Activated T-helper 1 cell treated with anti-CD3 and anti-CD28 coated beads, Interleukin-12 subunit alpha, Interleukin-12 subunit beta, Interleukin-2, Interleukin-4 antibody, amounts not matched to agents 30 ng/mL and 10 ng/mL and 1 ng/mL, durations not matched to agents 14 hours and 24 hours and 36 hours (primary cell): ENCODE data around the gene BNIP5. TPM values are rescaled to one million over a fixed set of nuclear protein-coding genes. Genes with fewer than 3 reads are reported as not detected.

Experiments used
- DNase-seq: peaks from one replicate; pipeline ENCODE4 v3.0.0; 2021; ENCODE audit warnings: low spot score
- H3K27ac Mint-ChIP-seq: one replicate; pipeline ENCODE4 v1.8.0; 2021; ENCODE audit warnings: mild to moderate bottlenecking, mixed read lengths
- H3K27me3 Mint-ChIP-seq: one replicate; pipeline ENCODE4 v1.8.0; 2022; ENCODE audit warnings: mild to moderate bottlenecking, moderate library complexity, mixed read lengths; ENCODE audit not compliant: insufficient read depth
- H3K36me3 Mint-ChIP-seq: one replicate; pipeline ENCODE4 v1.8.0; 2021; ENCODE audit warnings: low read depth, mixed read lengths
- H3K4me1 Mint-ChIP-seq: one replicate; pipeline ENCODE4 v1.8.0; 2021; ENCODE audit warnings: low read depth, mixed read lengths
- H3K4me3 Mint-ChIP-seq: one replicate; pipeline ENCODE4 v1.8.0; 2021; ENCODE audit warnings: mild to moderate bottlenecking, moderate library complexity, mixed read lengths
- H3K9me3 Mint-ChIP-seq: one replicate; pipeline ENCODE4 v1.8.0; 2021; ENCODE audit warnings: mixed read lengths
- intact Hi-C: fragments of 100-400 bp; cut with micrococcal nuclease; formaldehyde crosslinking; loops from one replicate; pipeline ENCODE4 v1.15.1; 2024
- total RNA-seq: library from RNA; stranded (reverse); gene quantifications from 2 replicates; pipeline ENCODE4 v1.2.3, GENCODE V29; 2022

Gene BNIP5, protein sequence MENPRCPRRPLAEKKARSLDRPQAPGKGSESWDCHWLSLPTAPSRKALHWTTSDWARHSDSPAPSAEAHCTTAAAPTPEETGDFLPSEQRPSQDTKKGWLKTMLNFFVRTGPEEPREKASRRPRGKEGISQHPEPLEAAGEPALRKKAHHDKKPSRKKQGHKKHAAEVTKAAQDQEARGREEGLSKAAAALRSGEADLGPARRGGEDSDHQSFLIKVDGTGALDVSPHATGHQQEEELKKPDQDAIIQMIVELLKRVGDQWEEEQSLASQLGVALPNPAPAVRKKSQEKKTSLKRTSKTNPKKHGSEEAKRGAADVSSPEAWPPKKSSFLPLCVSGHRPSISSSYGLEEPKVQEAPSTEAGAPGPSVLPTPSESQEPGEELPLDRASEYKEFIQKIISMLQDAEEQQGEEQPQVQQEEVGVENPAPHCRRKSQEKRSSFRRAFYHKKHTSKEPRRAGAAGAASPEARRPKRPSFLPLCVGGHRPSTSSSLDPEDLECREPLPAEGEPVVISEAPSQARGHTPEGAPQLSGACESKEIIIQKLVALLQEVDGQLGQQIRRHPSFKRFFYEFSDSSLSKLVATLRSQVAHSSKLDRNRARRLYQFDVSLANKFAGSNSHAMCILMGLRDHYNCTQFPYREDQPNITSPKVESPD
- not detected in 2 replicates for total RNA-seq

DNA sequence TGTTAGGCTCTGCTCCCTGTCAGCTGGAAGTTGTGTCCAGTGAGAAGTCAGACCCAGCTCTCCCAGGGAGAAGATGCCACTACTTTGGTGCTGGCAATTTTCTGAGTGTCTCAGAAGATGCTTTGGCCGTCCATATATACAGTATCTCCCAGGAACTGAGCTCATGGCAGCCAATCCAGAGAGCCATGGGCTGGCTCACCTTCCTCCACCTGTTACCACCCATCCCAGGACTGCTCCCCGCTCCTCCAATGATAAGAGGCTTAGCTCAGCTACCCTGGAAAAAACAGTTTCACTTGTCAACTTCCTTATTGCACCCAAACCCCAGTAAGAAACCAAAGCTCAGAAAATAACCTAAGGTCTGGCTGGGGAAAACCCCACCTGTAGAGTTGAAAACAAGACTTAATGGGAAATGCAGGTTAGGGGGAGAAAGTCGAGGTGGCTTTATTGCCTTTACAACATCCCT lies at the start of gene BNIP5:
Gene BNIP5, minus strand, starts transcription at position 110 of the 463 bp plus-strand sequence. CDS start 6,198 bp downstream, outside the sequence.
- Mint-ChIP-seq H3K27me3 (peaks cover 42% of the 10 kb centered on the region), H3K36me3 (peaks cover 1% of the 10 kb centered on the region), H3K27ac (peak within 1 kb of the TSS; percentile 13), H3K4me1 (peaks cover 13% of the 10 kb centered on the region), H3K4me3 (no peak within 1 kb of the TSS), H3K9me3 (no peaks in the 10 kb centered on the region)
- intact Hi-C loops: no loop called here
- DNase-seq: peak; percentile 28

GRCh38 chr6:36384095-36384494 lies 47.4 kb upstream of the BNIP5 start:
- Mint-ChIP-seq H3K4me3 (no peak overlapping the region), H3K27me3 (peaks cover 14% of the 10 kb centered on the region), H3K27ac (peak overlapping the region; percentile 35), H3K9me3 (no peaks in the 10 kb centered on the region), H3K4me1 (peaks cover 44% of the 10 kb centered on the region), H3K36me3 (peaks cover 2% of the 10 kb centered on the region)
- no peak for DNase-seq
- intact Hi-C loops: no loop called here

DNA sequence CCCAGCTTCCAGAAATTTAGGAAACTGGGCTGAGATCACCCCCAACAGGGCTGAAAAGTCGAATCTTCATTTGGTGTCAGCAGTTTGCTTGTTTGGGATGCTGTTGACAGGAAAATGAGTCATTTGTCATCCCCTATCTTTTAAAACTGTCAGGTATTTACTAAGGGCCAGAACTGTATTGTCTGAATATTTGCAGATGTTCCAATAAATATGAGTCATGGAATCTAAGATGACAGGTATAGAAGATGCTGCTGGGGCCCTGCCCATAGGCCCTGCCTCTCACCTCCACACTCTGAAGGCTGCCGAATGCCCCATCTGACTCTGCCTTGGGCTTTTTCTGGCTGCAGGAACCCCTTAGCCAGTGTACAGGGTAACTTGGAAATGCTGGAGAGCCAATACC lies 46.9 kb upstream of the BNIP5 start:
- Mint-ChIP-seq H3K27me3 (peaks cover 13% of the 10 kb centered on the region), H3K4me3 (no peak overlapping the region), H3K4me1 (peaks cover 44% of the 10 kb centered on the region), H3K27ac (peak overlapping the region; percentile 35), H3K9me3 (no peaks in the 10 kb centered on the region), H3K36me3 (peaks cover 2% of the 10 kb centered on the region)
- intact Hi-C loops: no loop called here
- DNase-seq: no peak

DNA sequence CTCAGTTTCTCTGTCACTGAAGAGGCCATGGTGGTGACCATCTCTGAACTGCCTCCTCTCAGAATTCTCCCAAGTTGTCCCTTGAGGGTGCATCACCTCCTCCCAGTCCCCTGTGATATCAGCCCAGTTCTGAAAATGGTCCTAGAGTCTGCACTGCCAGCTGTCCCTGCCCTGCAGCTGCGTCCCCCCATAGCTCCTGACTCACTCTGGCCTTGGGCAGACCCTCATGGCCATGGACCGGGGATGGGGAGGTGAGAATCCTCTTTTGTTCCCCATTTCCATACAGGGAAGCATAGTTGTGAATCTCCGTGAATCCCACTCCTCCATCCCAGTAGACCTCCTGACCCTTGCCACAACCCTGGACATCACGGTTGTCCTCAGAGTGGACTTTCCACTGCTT lies 46.3 kb upstream of the BNIP5 start:
- Mint-ChIP-seq H3K4me3 (no peak overlapping the region), H3K9me3 (no peaks in the 10 kb centered on the region), H3K27me3 (peaks cover 7% of the 10 kb centered on the region), H3K4me1 (peaks cover 38% of the 10 kb centered on the region), H3K36me3 (peaks cover 2% of the 10 kb centered on the region), H3K27ac (peak overlapping the region; percentile 36)
- intact Hi-C loops: no loop called here
- no peak for DNase-seq

GRCh38 chr6:36381502-36382389 lies 45.1 kb upstream of the BNIP5 start:
- DNase-seq: no peak
- intact Hi-C loops: no loop called here
- peaks cover under 1% of the 10 kb centered on the region for H3K27me3 Mint-ChIP-seq
- no peaks in the 10 kb centered on the region for H3K9me3 Mint-ChIP-seq
- no peak overlapping the region for H3K4me3 Mint-ChIP-seq
- peaks cover 29% of the 10 kb centered on the region for H3K4me1 Mint-ChIP-seq
- no peaks in the 10 kb centered on the region for H3K36me3 Mint-ChIP-seq
- H3K27ac Mint-ChIP-seq: peak overlapping the region; percentile 1

- intact Hi-C loops: no loop called here
- no peaks in the 10 kb centered on the region for H3K9me3 Mint-ChIP-seq
- H3K36me3 Mint-ChIP-seq: no peaks in the 10 kb centered on the region
- no peak for DNase-seq
- H3K4me1 Mint-ChIP-seq: peaks cover 16% of the 10 kb centered on the region
- no peak overlapping the region for H3K27ac Mint-ChIP-seq
- H3K4me3 Mint-ChIP-seq: no peak overlapping the region
- H3K27me3 Mint-ChIP-seq: no peaks in the 10 kb centered on the region
Observed at GRCh38 chr6:36380166-36380565, 43.5 kb upstream of the BNIP5 start.

- Mint-ChIP-seq H3K4me1 (peaks cover 11% of the 10 kb centered on the region), H3K27me3 (no peaks in the 10 kb centered on the region), H3K9me3 (no peaks in the 10 kb centered on the region), H3K4me3 (no peak overlapping the region), H3K36me3 (no peaks in the 10 kb centered on the region), H3K27ac (no peak overlapping the region)
- DNase-seq: no peak
- intact Hi-C loops: no loop called here
Observed at GRCh38 chr6:36378936-36379335, 42.2 kb upstream of the BNIP5 start.

GRCh38 chr6:36378243-36378920 lies 41.7 kb upstream of the BNIP5 start:
- Mint-ChIP-seq H3K27me3 (no peaks in the 10 kb centered on the region), H3K36me3 (no peaks in the 10 kb centered on the region), H3K4me1 (peaks cover 5% of the 10 kb centered on the region), H3K9me3 (no peaks in the 10 kb centered on the region), H3K27ac (no peak overlapping the region), H3K4me3 (no peak overlapping the region)
- intact Hi-C loops: no loop called here
- DNase-seq: no peak

DNA sequence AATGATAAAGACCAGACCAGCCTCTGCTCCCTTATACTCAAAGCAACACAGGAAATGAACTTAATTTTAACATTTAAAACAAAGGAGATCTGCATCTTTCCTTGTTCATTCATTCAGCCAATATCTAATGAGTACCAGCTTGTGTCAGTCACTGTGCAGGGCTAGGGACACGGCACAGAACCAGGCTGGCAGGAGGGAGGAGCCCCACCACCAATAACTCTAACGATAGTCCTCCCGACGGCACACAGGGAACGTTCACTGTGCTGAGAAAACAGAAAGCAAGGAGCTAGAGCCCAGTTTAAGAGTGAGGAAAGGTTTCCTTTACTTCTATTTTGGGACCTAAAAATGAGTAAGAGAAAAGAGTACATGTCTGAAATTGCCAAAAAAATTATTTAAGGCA lies 40.9 kb upstream of the BNIP5 start:
- no peaks in the 10 kb centered on the region for H3K9me3 Mint-ChIP-seq
- intact Hi-C loops: no loop called here
- H3K36me3 Mint-ChIP-seq: no peaks in the 10 kb centered on the region
- no peak overlapping the region for H3K27ac Mint-ChIP-seq
- H3K27me3 Mint-ChIP-seq: no peaks in the 10 kb centered on the region
- no peak for DNase-seq
- H3K4me1 Mint-ChIP-seq: no peaks in the 10 kb centered on the region
- no peak overlapping the region for H3K4me3 Mint-ChIP-seq

DNA sequence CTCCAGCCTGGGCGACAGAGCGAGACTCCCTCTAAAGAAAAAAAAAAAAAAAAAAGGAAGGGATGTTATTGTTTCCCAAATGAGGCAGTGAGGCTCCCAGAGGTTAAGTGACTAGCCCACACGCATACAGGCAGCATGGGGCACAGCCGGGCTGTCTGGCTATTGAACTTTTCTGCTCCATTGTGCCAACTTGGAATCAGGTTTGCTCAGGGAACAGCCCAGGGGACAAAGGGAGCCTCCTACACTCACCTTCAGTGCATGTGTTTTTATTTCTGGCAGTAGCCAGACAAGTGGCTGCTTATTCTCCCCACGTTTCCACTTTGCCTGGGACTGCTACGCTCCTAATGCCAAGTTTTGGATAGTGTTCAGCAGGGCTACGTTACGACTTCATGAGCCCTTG lies 40.1 kb upstream of the BNIP5 start:
- H3K4me1 Mint-ChIP-seq: no peaks in the 10 kb centered on the region
- no peak for DNase-seq
- no peaks in the 10 kb centered on the region for H3K36me3 Mint-ChIP-seq
- no peaks in the 10 kb centered on the region for H3K9me3 Mint-ChIP-seq
- no peak overlapping the region for H3K27ac Mint-ChIP-seq
- no peaks in the 10 kb centered on the region for H3K27me3 Mint-ChIP-seq
- intact Hi-C loops: no loop called here
- no peak overlapping the region for H3K4me3 Mint-ChIP-seq

- Mint-ChIP-seq H3K4me1 (no peaks in the 10 kb centered on the region), H3K27me3 (no peaks in the 10 kb centered on the region), H3K4me3 (no peak overlapping the region), H3K9me3 (no peaks in the 10 kb centered on the region), H3K36me3 (no peaks in the 10 kb centered on the region), H3K27ac (no peak overlapping the region)
- no peak for DNase-seq
- intact Hi-C loops: no loop called here
Observed at GRCh38 chr6:36376183-36376582, 39.5 kb upstream of the BNIP5 start.

GRCh38 chr6:36375644-36376155 lies 39.0 kb upstream of the BNIP5 start:
- Mint-ChIP-seq H3K4me1 (no peaks in the 10 kb centered on the region), H3K4me3 (no peak overlapping the region), H3K27ac (no peak overlapping the region), H3K36me3 (no peaks in the 10 kb centered on the region), H3K9me3 (no peaks in the 10 kb centered on the region), H3K27me3 (no peaks in the 10 kb centered on the region)
- DNase-seq: no peak
- intact Hi-C loops: no loop called here
